IMR-90 (cell line): ENCODE results near the gene REV3L. TPM values are rescaled to one million over a fixed set of nuclear protein-coding genes. Genes with fewer than 3 reads are reported as not detected.

Experiments used
- ATAC-seq: fragments of 200-7000 bp; cut with Tn5 transposase; 2 replicates; pipeline ENCODE4 v1.9.1; 2020; ENCODE audit warnings: low read depth, mild to moderate bottlenecking, moderate library complexity
- BruUV-seq: library from RNA; stranded (reverse); fragments of 400-500 nt; replicated peaks from 2 replicates; lab custom pipeline; 2021; lab: Mats Ljungman, UMichigan
- CTCF ChIA-PET: fragments of 300-600 bp; formaldehyde crosslinking; extraction: SDS; loops from one replicate; lab custom pipeline; 2021; ENCODE audit warnings: antibody characterized with exemption; lab: Yijun Ruan, JAX
- POLR2A ChIA-PET: fragments of 300-600 bp; sonication (Branson Sonifier 250); formaldehyde crosslinking; loops from one replicate; lab custom pipeline; 2022; ENCODE audit warnings: antibody characterized with exemption; ENCODE audit not compliant: unreplicated experiment; lab: Charles Lee
- DNase-seq: peaks from one replicate; pipeline ENCODE4 v3.0.0; 2013
- H2AFZ ChIP-seq: replicated peaks from 2 replicates; pipeline ENCODE3; 2013; ENCODE audit warnings: low read length, mild to moderate bottlenecking; ENCODE audit not compliant: poor library complexity
- H2AK5ac ChIP-seq: 2 replicates; pipeline ENCODE4 v1.6.1; 2013; ENCODE audit warnings: low read depth, low read length, inconsistent platforms
- H2AK9ac ChIP-seq: replicated peaks from 2 replicates; pipeline ENCODE3; 2013; ENCODE audit warnings: mild to moderate bottlenecking, low read depth, low read length, moderate library complexity; ENCODE audit not compliant: poor library complexity
- H2BK120ac ChIP-seq: 2 replicates; pipeline ENCODE4 v1.6.1; 2013; ENCODE audit warnings: low read depth, low read length, inconsistent platforms
- H2BK15ac ChIP-seq: 3 replicates; pipeline ENCODE4 v1.6.1; 2013; ENCODE audit warnings: low read depth, low read length, inconsistent platforms
- H2BK20ac ChIP-seq: 2 replicates; pipeline ENCODE4 v1.6.1; 2013; ENCODE audit warnings: low read depth, mild to moderate bottlenecking, inconsistent platforms, low read length, moderate library complexity
- H2BK5ac ChIP-seq: 2 replicates; pipeline ENCODE4 v1.6.1; 2013; ENCODE audit warnings: mild to moderate bottlenecking, low read depth, low read length, inconsistent platforms; ENCODE audit not compliant: poor library complexity, severe bottlenecking
- H3K14ac ChIP-seq: replicated peaks from 2 replicates; pipeline ENCODE4 v1.6.1; 2013; ENCODE audit warnings: low read depth, low read length, inconsistent platforms
- H3K18ac ChIP-seq: 2 replicates; pipeline ENCODE4 v1.6.1; 2013; ENCODE audit warnings: low read depth, low read length, control low read depth
- H3K23ac ChIP-seq: 2 replicates; pipeline ENCODE4 v1.6.1; 2013; ENCODE audit warnings: low read depth, low read length, inconsistent platforms
- H3K27ac ChIP-seq: 2 replicates; pipeline ENCODE4 v1.5.1; 2013; ENCODE audit warnings: mild to moderate bottlenecking, control low read depth, low read length; ENCODE audit not compliant: insufficient read depth
- H3K27me3 ChIP-seq: 2 replicates; pipeline ENCODE4 v1.6.1; 2013; ENCODE audit warnings: low read length; ENCODE audit not compliant: control insufficient read depth, insufficient read depth
- H3K36me3 ChIP-seq: 2 replicates; pipeline ENCODE4 v1.6.1; 2013; ENCODE audit warnings: low read length, mixed read lengths; ENCODE audit not compliant: control insufficient read depth, insufficient read depth
- H3K4ac ChIP-seq: 2 replicates; pipeline ENCODE4 v1.6.1; 2013; ENCODE audit warnings: low read depth, low read length, inconsistent platforms
- H3K4me1 ChIP-seq: 2 replicates; pipeline ENCODE4 v1.6.1; 2013; ENCODE audit warnings: low read length, mixed read lengths; ENCODE audit not compliant: control insufficient read depth, insufficient read depth
- H3K4me2 ChIP-seq: 2 replicates; pipeline ENCODE4 v1.6.1; 2013; ENCODE audit warnings: low read depth, mild to moderate bottlenecking, control low read depth, low read length, moderate library complexity
- H3K4me3 ChIP-seq: 2 replicates; pipeline ENCODE4 v1.5.1; 2013; ENCODE audit warnings: low read depth, mild to moderate bottlenecking, control low read depth, low read length, moderate library complexity; ENCODE audit not compliant: insufficient read depth
- H3K56ac ChIP-seq: 2 replicates; pipeline ENCODE4 v1.6.1; 2013; ENCODE audit warnings: low read length, inconsistent platforms; ENCODE audit not compliant: insufficient read depth; ENCODE audit errors: extremely low read depth
- H3K79me1 ChIP-seq, 2 experiments: 2 replicates each; pipeline ENCODE4 v1.6.1; 2013; ENCODE audit warnings: low read length in 2 of 2, inconsistent platforms in 1 of 2, low read depth in 1 of 2
- H3K9ac ChIP-seq: 2 replicates; pipeline ENCODE4 v1.6.1; 2013; ENCODE audit warnings: low read depth, low read length, control low read depth
- H3K9me1 ChIP-seq: 2 replicates; pipeline ENCODE4 v1.6.1; 2013; ENCODE audit warnings: low read length, inconsistent platforms; ENCODE audit not compliant: insufficient read depth
- H3K9me3 ChIP-seq: 2 replicates; pipeline ENCODE4 v1.6.1; 2013; ENCODE audit warnings: low read length; ENCODE audit not compliant: control insufficient read depth, insufficient read depth
- H4K20me1 ChIP-seq: 2 replicates; pipeline ENCODE4 v1.6.1; 2013; ENCODE audit warnings: low read length, inconsistent platforms; ENCODE audit not compliant: insufficient read depth
- H4K5ac ChIP-seq: 2 replicates; pipeline ENCODE4 v1.6.1; 2013; ENCODE audit warnings: mild to moderate bottlenecking, low read depth, low read length, control low read depth
- H4K8ac ChIP-seq, 2 experiments: 2 replicates each; pipeline ENCODE4 v1.6.1; 2013; ENCODE audit warnings: low read depth in 2 of 2, low read length in 2 of 2, control low read depth in 1 of 2, inconsistent platforms in 1 of 2
- H4K91ac ChIP-seq: 2 replicates; pipeline ENCODE4 v1.6.1; 2013; ENCODE audit warnings: low read depth, low read length, inconsistent platforms; ENCODE audit not compliant: insufficient read depth
- FOS ChIP-seq: fragments of 150-350 bp; IDR thresholded peaks from 2 replicates; pipeline ENCODE4 v1.6.1; 2016; ENCODE audit warnings: low read depth, low read length
- RAD21 ChIP-seq: IDR thresholded peaks from 2 replicates; pipeline ENCODE4 v1.6.1; 2012; ENCODE audit warnings: low read length, improper control_type of control experiment
- WGBS, 2 experiments: methylation state at CpG; one replicate each; pipeline versions ENCODE4 v1.1.5 to v1.1.7; 2013; ENCODE audit warnings: missing lambda C conversion rate in 2 of 2; ENCODE audit not compliant: insufficient read length in 1 of 2; ENCODE audit errors: extremely low coverage in 2 of 2; 5-methylcytosine and 5-hydroxymethylcytosine counted together
- dilution Hi-C: fragments of 300-500 bp; cut with HindIII; formaldehyde crosslinking; loops from one replicate; pipeline ENCODE4 v1.14.3; 2018; ENCODE audit warnings: low sequenced_read_pairs; ENCODE audit not compliant: unreplicated experiment
- in situ Hi-C: fragments of 300-500 bp; cut with MboI; formaldehyde crosslinking; loops from 3 replicates; pipeline ENCODE4 v1.14.3; 2019; ENCODE audit warnings: low sequenced_read_pairs, inconsistent platforms, mixed read lengths
- intact Hi-C: fragments of 100-400 bp; cut with micrococcal nuclease; formaldehyde crosslinking; loops from 2 replicates; pipeline ENCODE4 v1.10.0; 2022
- polyA plus RNA-seq, 3 experiments: library from polyadenylated mRNA; depleted of rRNA; stranded (reverse); fragments of >200 nt; gene quantifications; 2 replicates each; pipeline ENCODE4 v1.2.3, GENCODE V29; 2012; ENCODE audit warnings: low replicate concordance in 1 of 3
- total RNA-seq: library from RNA; depleted of rRNA; stranded (reverse); fragments of >200 nt; gene quantifications from 2 replicates; pipeline ENCODE4 v1.2.3, GENCODE V29; 2012

The REV3L gene
- total and polyA plus RNA-seq, 2 of the 4 experiments (the other 2 are of a cell fraction) = 7.4 to 15.4 TPM

GRCh38 chr6:111503660-111504059, 20.6 kb upstream of the REV3L start:
- no peak overlapping the region for H2BK20ac ChIP-seq
- H3K9me1 ChIP-seq = no peaks in the 10 kb centered on the region
- H3K27ac ChIP-seq = no peak overlapping the region; the same call in 1 of the 2 replicates
- H4K5ac ChIP-seq = no peak overlapping the region
- H4K91ac ChIP-seq = no peak overlapping the region
- peak overlapping the region; percentile 65 for H3K4me2 ChIP-seq
- intact Hi-C loops (no loop called here), dilution Hi-C loops (no loop called here), in situ Hi-C loops (no loop called here)
- no peak overlapping the region for H2AFZ ChIP-seq
- no peak overlapping the region for H2AK9ac ChIP-seq
- H3K4me3 ChIP-seq = no peak overlapping the region
- H3K56ac ChIP-seq = no peak overlapping the region
- no peak overlapping the region for H2BK15ac ChIP-seq
- CTCF ChIA-PET = no interaction called here
- no peak overlapping the region for H2BK120ac ChIP-seq
- H3K27me3 ChIP-seq = no peaks in the 10 kb centered on the region
- peaks cover 4 to 10% of the 10 kb centered on the region in 2 experiments; a peak in 3 of 4 replicates for H3K79me1 ChIP-seq
- H3K23ac ChIP-seq = no peak overlapping the region; the same call in 1 of the 2 replicates
- ATAC-seq (peak; percentile 73), DNase-seq (peak; percentile 19)
- POLR2A ChIA-PET = no interaction called here
- no peaks in the 10 kb centered on the region for H4K20me1 ChIP-seq
- peak overlapping the region in 1 of 2 experiments; percentile 1; a peak in 2 of 4 replicates for H4K8ac ChIP-seq
- H2BK5ac ChIP-seq = peak overlapping the region; percentile 70
- no peaks in the 10 kb centered on the region for H3K36me3 ChIP-seq
- no peaks in the 10 kb centered on the region for H3K9me3 ChIP-seq
- H3K4me1 ChIP-seq = peaks cover 3% of the 10 kb centered on the region
- H3K4ac ChIP-seq = no peak overlapping the region
- no peak overlapping the region; the same call in 1 of the 2 replicates for H3K9ac ChIP-seq
- H2AK5ac ChIP-seq = no peak overlapping the region
- no CpG with 5 or more reads among the region's 2 CpGs for WGBS, 2 experiments
- no peak overlapping the region for H3K14ac ChIP-seq
- no TSS peak for BruUV-seq
- TF ChIP-seq FOS = no peak
- no peak for TF ChIP-seq RAD21
- H3K18ac ChIP-seq = peak overlapping the region; percentile 54; the same call in 1 of the 2 replicates
